Sigmoid colon (tissue), 7 donors: Measurements from ENCODE around the gene SWAP70. TPM values are rescaled to one million over a fixed set of nuclear protein-coding genes. Genes with fewer than 3 reads are reported as not detected.

Experiments used
- DNase-seq: peaks from one replicate; pipeline ENCODE4 v3.0.0-alpha.2; 2019
- H3K27ac ChIP-seq, 4 donors: fragments of 200-600 bp; sonication (generic); one replicate each; pipeline ENCODE4 v1.5.1; 2016 to 2019; ENCODE audit warnings: mild to moderate bottlenecking in 1 of 4
- H3K27me3 ChIP-seq, 3 donors: fragments of 200-600 bp; sonication (generic); one replicate each; pipeline ENCODE4 v1.5.1; 2019; ENCODE audit warnings: mild to moderate bottlenecking in 1 of 3
- H3K36me3 ChIP-seq, 4 donors: fragments of 200-600 bp; sonication (generic); one replicate each; pipeline ENCODE4 v1.5.1; 2016 to 2019
- H3K4me1 ChIP-seq, 4 donors: fragments of 200-600 bp; sonication (generic); one replicate each; pipeline ENCODE4 v1.5.1; 2017 to 2019
- H3K4me3 ChIP-seq, 4 donors: fragments of 200-600 bp; sonication (generic); one replicate each; pipeline ENCODE4 v1.5.1; 2017 to 2019; ENCODE audit warnings: mild to moderate bottlenecking in 2 of 4, moderate library complexity in 1 of 4
- H3K9me3 ChIP-seq, 4 donors: fragments of 200-600 bp in 3 of 4; sonication (generic) in 3 of 4; one replicate each; pipeline versions ENCODE4 v1.5.1 to v1.6.1; 2013 to 2019
- CTCF ChIP-seq, 4 experiments: fragments of 450-650 bp in 3 of 4; fragments of 200-600 bp in 1 of 4; IDR thresholded peaks; one replicate each; pipeline ENCODE4 v1.5.1; 2016 to 2019; ENCODE audit warnings: antibody characterized with exemption in 4 of 4, mild to moderate bottlenecking in 3 of 4, moderate library complexity in 2 of 4
- EP300 ChIP-seq, 4 donors: sonication (generic); formaldehyde crosslinking; IDR thresholded peaks; one replicate each; pipeline ENCODE4 v1.6.1; 2017; ENCODE audit warnings: antibody characterized with exemption in 4 of 4
- POLR2A ChIP-seq, 2 donors: fragments of 450-650 bp; IDR thresholded peaks; one replicate each; pipeline ENCODE4 v1.6.1; 2016; ENCODE audit warnings: antibody characterized with exemption in 2 of 2, mild to moderate bottlenecking in 2 of 2, moderate library complexity in 2 of 2
- POLR2AphosphoS5 ChIP-seq, 4 donors: sonication (generic); formaldehyde crosslinking; IDR thresholded peaks; one replicate each; pipeline ENCODE4 v1.6.1; 2017; ENCODE audit warnings: antibody characterized with exemption in 4 of 4
- WGBS, 2 donors: extraction: QIAGEN DNeasy Blood & Tissue Kit; methylation state at CpG; one replicate each; pipeline ENCODE4 v1.1.7; 2013; 5-methylcytosine and 5-hydroxymethylcytosine counted together
- intact Hi-C: fragments of 100-400 bp; cut with DNase I; formaldehyde crosslinking; loops from one replicate; pipeline ENCODE4 v1.15.1; 2023
- polyA plus RNA-seq, 3 donors: library from polyadenylated mRNA; stranded (reverse); fragments of 200-250 nt; gene quantifications; one replicate each; pipeline ENCODE4 v1.2.3, GENCODE V29; 2013
- total RNA-seq, 4 donors: library from RNA; depleted of rRNA; stranded (reverse); fragments of >200 nt; gene quantifications; one replicate each; pipeline ENCODE4 v1.1.0, GENCODE V29; 2016
- donor health status: healthy with polysubstance abuse.
- donor health status: Bipolar disorder and iron deficiency.
- donor health status: healthy.

SWAP70 gene
- total and polyA plus RNA-seq, 7 donors: 9.5 to 30.3 (median 22.1) TPM

- H3K4me1 ChIP-seq: peaks cover 0 to 21% (median 9%) of the 10 kb centered on the region in 4 donors
- H3K27me3 ChIP-seq: no peaks in the 10 kb centered on the region
- intact Hi-C loops: no loop called here
- no peak for DNase-seq
- WGBS, 2 donors: 17 to 34% methylated on average over 4 of the region's 4 CpGs
- no peaks in the 10 kb centered on the region for H3K9me3 ChIP-seq
- H3K4me3 ChIP-seq: no peak overlapping the region
- TF ChIP-seq CTCF (IDR thresholded peaks at IDR 0.05) (no peak), POLR2AphosphoS5 (IDR thresholded peaks at IDR 0.05) (no peak), EP300 (IDR thresholded peaks at IDR 0.05) (no peak), POLR2A (IDR thresholded peaks at IDR 0.05) (no peak)
- peaks cover 0 to 6% (median 0%) of the 10 kb centered on the region in 4 donors for H3K36me3 ChIP-seq
- H3K27ac ChIP-seq: peak overlapping the region; percentile 15 to 52 (median 38)
Observed at GRCh38 chr11:9719566-9720289, 55.9 kb downstream of the SWAP70 start.

DNA sequence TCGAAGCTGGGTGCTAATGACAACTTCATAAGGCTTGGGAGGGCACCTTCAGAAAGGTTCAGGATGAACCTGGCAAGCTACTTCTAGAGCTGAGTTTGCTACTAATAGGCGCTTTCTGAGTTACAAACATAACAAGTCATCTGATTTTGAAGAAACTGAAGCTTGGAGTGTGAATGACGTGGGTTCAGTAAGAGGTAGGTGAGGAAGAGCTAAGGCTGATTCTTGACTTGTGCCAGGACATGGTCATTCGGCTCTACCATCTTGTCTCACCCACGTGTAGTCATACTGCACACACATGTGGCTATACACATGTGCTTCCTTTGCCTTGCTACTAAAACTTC lies 56.4 kb downstream of the SWAP70 start:
- Histone ChIP-seq H3K4me3 (no peak overlapping the region), H3K36me3 (peaks cover 0 to 8% (median 0%) of the 10 kb centered on the region in 4 donors), H3K9me3 (no peaks in the 10 kb centered on the region), H3K27me3 (no peaks in the 10 kb centered on the region), H3K4me1 (peaks cover 0 to 21% (median 9%) of the 10 kb centered on the region in 4 donors), H3K27ac (peak overlapping the region; percentile 3 to 52 (median 38))
- DNase-seq: no peak
- WGBS, 2 donors: 63 to 70% methylated on average over 5 of the region's 5 CpGs
- TF ChIP-seq EP300 (IDR thresholded peaks at IDR 0.05) (no peak), POLR2AphosphoS5 (IDR thresholded peaks at IDR 0.05) (no peak), CTCF (IDR thresholded peaks at IDR 0.05) (no peak), POLR2A (IDR thresholded peaks at IDR 0.05) (no peak)
- intact Hi-C loops: no loop called here

DNA sequence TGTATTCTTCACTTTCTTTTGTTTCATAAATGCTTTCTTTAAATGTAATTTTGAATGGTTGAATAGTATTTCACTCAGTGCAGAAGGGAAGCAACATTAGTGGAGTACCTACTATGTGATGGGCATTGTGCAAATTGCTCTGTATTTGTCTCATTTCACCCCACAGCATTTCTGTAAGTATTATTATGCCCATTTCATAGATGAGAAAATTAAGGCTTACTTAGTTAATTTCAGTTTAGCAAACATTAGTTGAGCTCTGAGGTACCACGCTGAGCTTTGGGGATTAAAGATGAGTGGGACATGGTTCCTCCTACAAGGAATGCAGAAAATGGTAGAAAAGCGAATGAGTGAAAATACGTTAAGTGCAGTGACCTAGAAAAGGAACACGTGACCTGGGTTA lies 58.1 kb downstream of the SWAP70 start:
- WGBS, 2 donors: 94 to 99% methylated on average over 4 of the region's 4 CpGs

GRCh38 chr11:9722893-9723292 lies 59.0 kb downstream of the SWAP70 start:
- H3K36me3 ChIP-seq: peaks cover 0 to 6% (median 0%) of the 10 kb centered on the region in 4 donors
- DNase-seq: no peak
- peaks cover 0 to 8% (median 2%) of the 10 kb centered on the region in 4 donors for H3K4me1 ChIP-seq
- H3K27ac ChIP-seq: no peak overlapping the region
- TF ChIP-seq POLR2A (IDR thresholded peaks at IDR 0.05) (no peak), CTCF (IDR thresholded peaks at IDR 0.05) (no peak), POLR2AphosphoS5 (IDR thresholded peaks at IDR 0.05) (no peak), EP300 (IDR thresholded peaks at IDR 0.05) (no peak)
- H3K27me3 ChIP-seq: no peaks in the 10 kb centered on the region
- H3K9me3 ChIP-seq: no peaks in the 10 kb centered on the region
- H3K4me3 ChIP-seq: no peak overlapping the region
- intact Hi-C loops: no loop called here
- 75 to 85% methylated on average over 2 of the region's 2 CpGs for WGBS, 2 donors

More for the DNA sequence above, 58.1 kb downstream of the SWAP70 start:
- no peak overlapping the region for H3K27ac ChIP-seq
- H3K36me3 ChIP-seq: peaks cover 0 to 5% (median 0%) of the 10 kb centered on the region in 4 donors
- no peak for TF ChIP-seq EP300 (IDR thresholded peaks at IDR 0.05)
- TF ChIP-seq POLR2A (IDR thresholded peaks at IDR 0.05): no peak
- H3K4me1 ChIP-seq: peaks cover 0 to 17% (median 6%) of the 10 kb centered on the region in 4 donors
- no peaks in the 10 kb centered on the region for H3K27me3 ChIP-seq
- DNase-seq: no peak
- intact Hi-C loops: no loop called here
- H3K4me3 ChIP-seq: no peak overlapping the region
- no peaks in the 10 kb centered on the region for H3K9me3 ChIP-seq

DNA sequence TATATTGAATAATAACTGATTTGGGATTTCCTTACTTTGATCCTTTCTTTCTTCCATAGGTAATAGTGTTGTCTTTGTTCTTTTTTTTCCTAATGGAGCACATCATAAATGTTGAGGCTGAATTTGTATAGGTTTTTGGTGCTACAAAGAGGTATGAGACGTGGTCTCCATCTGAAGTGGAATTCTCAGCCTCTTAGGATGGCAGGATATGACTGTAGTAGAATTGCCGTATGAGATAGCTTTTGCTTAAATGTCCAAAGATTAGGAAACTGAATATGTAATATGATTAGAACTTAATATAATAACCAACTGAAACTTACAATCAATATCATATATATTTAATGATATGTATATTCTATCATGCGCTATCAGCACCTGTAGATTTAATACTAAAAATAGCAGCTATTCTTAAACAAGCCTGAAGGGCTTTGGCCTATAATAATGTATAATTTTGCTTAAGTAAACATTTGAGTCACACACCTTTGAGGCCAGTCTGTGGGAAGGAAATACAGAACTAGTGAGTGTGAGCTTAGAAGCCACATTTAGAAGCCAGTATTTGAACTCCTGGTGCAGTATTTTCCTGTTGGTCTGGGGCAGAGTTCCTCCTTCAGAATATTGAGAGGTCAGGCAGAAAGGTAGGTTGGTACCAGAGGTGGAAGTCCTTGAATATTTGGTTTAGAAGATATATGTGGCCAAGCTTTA lies 62.6 kb downstream of the SWAP70 start:
- no peak overlapping the region for H3K27ac ChIP-seq

More for the DNA sequence above, 62.6 kb downstream of the SWAP70 start:
- H3K4me1 ChIP-seq: no peaks in the 10 kb centered on the region
- H3K9me3 ChIP-seq: no peaks in the 10 kb centered on the region
- no peak for DNase-seq
- H3K4me3 ChIP-seq: no peak overlapping the region
- intact Hi-C loops: no loop called here
- H3K27me3 ChIP-seq: no peaks in the 10 kb centered on the region
- H3K36me3 ChIP-seq: peaks cover 0 to 32% (median 0%) of the 10 kb centered on the region in 4 donors
- no peak for TF ChIP-seq POLR2AphosphoS5 (IDR thresholded peaks at IDR 0.05)
- TF ChIP-seq EP300 (IDR thresholded peaks at IDR 0.05): no peak
- TF ChIP-seq CTCF (IDR thresholded peaks at IDR 0.05): no peak
- TF ChIP-seq POLR2A (IDR thresholded peaks at IDR 0.05): no peak
- 16 to 42% methylated on average over 3 of the region's 3 CpGs for WGBS, 2 donors
